H1 (cell line): ENCODE data around the gene FLT4. TPM values are rescaled to one million over a fixed set of nuclear protein-coding genes. Genes with fewer than 3 reads are reported as not detected.

Source experiments
- CTCF ChIA-PET: fragments of 300-600 bp; sonication (Branson Sonifier 250); formaldehyde crosslinking; loops from one replicate; lab custom pipeline; 2021; ENCODE audit not compliant: partially characterized antibody; lab: Charles Lee
- POLR2A ChIA-PET: fragments of 300-600 bp; sonication (Branson Sonifier 250); formaldehyde crosslinking; loops from one replicate; lab custom pipeline; 2021; ENCODE audit warnings: inconsistent platforms; ENCODE audit not compliant: partially characterized antibody; lab: Charles Lee
- DNase-seq, 2 experiments: peaks; one replicate each; pipeline versions ENCODE4 v3.0.0 to v3.0.0-alpha.2; 2010 to 2022; ENCODE audit warnings: low spot score in 2 of 2, low read depth in 1 of 2, mixed read lengths in 1 of 2
- FAIRE-seq: peaks from 2 replicates; lab custom pipeline; 2011; peaks lifted over from hg19 to GRCh38; lab: Jason Lieb, UNC
- H2AFZ ChIP-seq: 2 replicates; pipeline ENCODE4 v1.8.1; 2012; ENCODE audit warnings: low read length, inconsistent platforms
- H2AK5ac ChIP-seq: 2 replicates; pipeline ENCODE4 v1.6.1; 2013; ENCODE audit warnings: low read depth, low read length
- H2BK120ac ChIP-seq: replicated peaks from 2 replicates; pipeline ENCODE3; 2013; ENCODE audit warnings: low read depth, low read length, inconsistent platforms
- H2BK12ac ChIP-seq: 2 replicates; pipeline ENCODE4 v1.6.1; 2013; ENCODE audit warnings: low read depth, low read length
- H2BK15ac ChIP-seq: 2 replicates; pipeline ENCODE4 v1.6.1; 2013; ENCODE audit warnings: low read length
- H2BK20ac ChIP-seq: 2 replicates; pipeline ENCODE4 v1.6.1; 2013; ENCODE audit warnings: low read length
- H2BK5ac ChIP-seq: 2 replicates; pipeline ENCODE4 v1.6.1; 2013; ENCODE audit warnings: low read depth, low read length
- H3K14ac ChIP-seq: 2 replicates; pipeline ENCODE4 v1.6.1; 2013; ENCODE audit warnings: inconsistent platforms; ENCODE audit not compliant: insufficient read length
- H3K18ac ChIP-seq: 2 replicates; pipeline ENCODE4 v1.6.1; 2013; ENCODE audit warnings: low read length; ENCODE audit errors: extremely low read depth
- H3K23ac ChIP-seq: 2 replicates; pipeline ENCODE4 v1.6.1; 2013; ENCODE audit warnings: inconsistent platforms; ENCODE audit not compliant: insufficient read length
- H3K23me2 ChIP-seq: 2 replicates; pipeline ENCODE4 v1.6.1; 2013; ENCODE audit warnings: low read depth, low read length
- H3K27ac ChIP-seq: 2 replicates; pipeline ENCODE4 v1.6.1; 2011; ENCODE audit warnings: low read depth, low read length, inconsistent platforms
- H3K27me3 ChIP-seq, 4 experiments: replicated peaks in 1 of 4; 1 replicate in 1 of 4; 2 replicates in 3 of 4; pipeline versions ENCODE4 v1.6.1 to v1.8.1; 2011 to 2013; ENCODE audit warnings: low read length in 3 of 4, mild to moderate bottlenecking in 3 of 4, inconsistent platforms in 2 of 4, mixed read lengths in 2 of 4, moderate library complexity in 1 of 4; ENCODE audit not compliant: control insufficient read depth in 3 of 4, insufficient read depth in 3 of 4; ENCODE audit errors: extremely low read depth in 1 of 4
- H3K36me3 ChIP-seq, 4 experiments: 2 replicates each; pipeline versions ENCODE4 v1.6.1 to v1.8.1; 2011 to 2013; ENCODE audit warnings: mild to moderate bottlenecking in 4 of 4, low read length in 3 of 4, moderate library complexity in 2 of 4, control low read depth in 1 of 4, inconsistent platforms in 1 of 4; ENCODE audit not compliant: insufficient read depth in 4 of 4, control insufficient read depth in 2 of 4
- H3K4ac ChIP-seq: replicated peaks from 2 replicates; pipeline ENCODE3; 2013; ENCODE audit warnings: low read length, low read depth, mixed read lengths, inconsistent platforms; ENCODE audit not compliant: insufficient read length
- H3K4me1 ChIP-seq, 4 experiments: replicated peaks in 1 of 4; 1 replicate in 1 of 4; 2 replicates in 3 of 4; pipeline versions ENCODE4 v1.6.1 to v1.8.1; 2011 to 2013; ENCODE audit warnings: low read length in 3 of 4, inconsistent platforms in 2 of 4, mixed read lengths in 1 of 4; ENCODE audit not compliant: insufficient read depth in 4 of 4, control insufficient read depth in 3 of 4
- H3K4me2 ChIP-seq, 2 experiments: 2 replicates each; pipeline versions ENCODE4 v1.6.1 to v1.8.1; 2011 to 2013; ENCODE audit warnings: low read depth in 2 of 2, low read length in 2 of 2, control low read depth in 1 of 2, inconsistent platforms in 1 of 2, mild to moderate bottlenecking in 1 of 2; ENCODE audit not compliant: insufficient read depth in 1 of 2
- H3K4me3 ChIP-seq, 4 experiments: fragments of 200-600, 300-600 bp in 1 of 4; sonication (generic), shearing (Covaris generic), sonication (Bioruptor Twin) in 1 of 4; 2 replicates each; pipeline versions ENCODE4 v1.5.1 to v1.8.1; 2011 to 2016; ENCODE audit warnings: low read length in 4 of 4, low read depth in 3 of 4, control low read depth in 2 of 4, inconsistent platforms in 2 of 4, mild to moderate bottlenecking in 2 of 4, mixed read lengths in 1 of 4, moderate library complexity in 1 of 4; ENCODE audit not compliant: insufficient read depth in 2 of 4; ENCODE audit errors: extremely low read depth in 1 of 4
- H3K56ac ChIP-seq: replicated peaks from 2 replicates; pipeline ENCODE3; 2013; ENCODE audit warnings: low read depth, mild to moderate bottlenecking, mixed read lengths, low read length, inconsistent platforms; ENCODE audit not compliant: insufficient read length
- H3K79me1 ChIP-seq: 2 replicates; pipeline ENCODE4 v1.6.1; 2013; ENCODE audit warnings: low read depth, low read length, control low read depth
- H3K79me2 ChIP-seq, 2 experiments: 2 replicates each; pipeline versions ENCODE4 v1.6.1 to v1.8.1; 2012 to 2013; ENCODE audit warnings: low read length in 2 of 2, mild to moderate bottlenecking in 2 of 2, inconsistent platforms in 1 of 2; ENCODE audit not compliant: insufficient read depth in 2 of 2, control insufficient read depth in 1 of 2
- H3K9ac ChIP-seq, 4 experiments: replicated peaks in 1 of 4; 1 replicate in 1 of 4; 2 replicates in 3 of 4; pipeline versions ENCODE4 v1.6.1 to v1.8.1; 2011 to 2013; ENCODE audit warnings: low read depth in 3 of 4, low read length in 3 of 4, control low read depth in 2 of 4, mild to moderate bottlenecking in 2 of 4, moderate library complexity in 2 of 4, inconsistent platforms in 1 of 4; ENCODE audit errors: extremely low read depth in 1 of 4
- H3K9me3 ChIP-seq, 2 experiments: 2 replicates each; pipeline versions ENCODE4 v1.6.1 to v1.8.1; 2012 to 2013; ENCODE audit warnings: mild to moderate bottlenecking in 2 of 2, moderate library complexity in 2 of 2, control low read depth in 1 of 2, inconsistent platforms in 1 of 2, low read depth in 1 of 2, low read length in 1 of 2, mixed read lengths in 1 of 2; ENCODE audit not compliant: insufficient read depth in 2 of 2
- H4K20me1 ChIP-seq, 2 experiments: replicated peaks in 1 of 2; 2 replicates each; pipeline versions ENCODE3 to v1.8.1; 2011 to 2013; ENCODE audit warnings: inconsistent platforms in 2 of 2, low read length in 2 of 2, mild to moderate bottlenecking in 1 of 2; ENCODE audit not compliant: insufficient read depth in 2 of 2, control insufficient read depth in 1 of 2
- H4K5ac ChIP-seq: 2 replicates; pipeline ENCODE4 v1.6.1; 2013; ENCODE audit warnings: low read length, low read depth, mixed read lengths, inconsistent platforms; ENCODE audit not compliant: insufficient read length
- H4K8ac ChIP-seq: 2 replicates; pipeline ENCODE4 v1.8.0; 2013; ENCODE audit warnings: mild to moderate bottlenecking, moderate library complexity, low read length, inconsistent platforms; ENCODE audit not compliant: insufficient read depth; ENCODE audit errors: extremely low read depth
- H4K91ac ChIP-seq: replicated peaks from 2 replicates; pipeline ENCODE3; 2013; ENCODE audit warnings: low read length, mixed read lengths, inconsistent platforms; ENCODE audit not compliant: insufficient read length
- ASH2L ChIP-seq: fragments of 200-600, 300-600 bp; sonication (generic); IDR thresholded peaks from one replicate; pipeline ENCODE4 v1.7.1; 2017; ENCODE audit warnings: low read length
- CBX8 ChIP-seq: fragments of 300-800, 300-1000 bp; sonication (generic); IDR thresholded peaks from 2 replicates; pipeline ENCODE4 v1.7.1; 2016; ENCODE audit warnings: low read depth, low read length, borderline replicate concordance
- CEBPB ChIP-seq: IDR thresholded peaks from 2 replicates; pipeline ENCODE4 v1.6.1; 2012; ENCODE audit warnings: low read depth, low read length
- CHD1 ChIP-seq: IDR thresholded peaks from 2 replicates; pipeline ENCODE4 v1.6.1; 2012; ENCODE audit warnings: low read depth, low read length, improper control_type of control experiment
- CHD2 ChIP-seq: IDR thresholded peaks from 2 replicates; pipeline ENCODE4 v1.6.1; 2012; ENCODE audit warnings: low read length, improper control_type of control experiment
- EP300 ChIP-seq, 2 experiments: IDR thresholded peaks; 1 replicate in 1 of 2; 2 replicates in 1 of 2; pipeline ENCODE4 v1.6.1; 2011 to 2012; ENCODE audit warnings: low read depth in 2 of 2, low read length in 2 of 2, mild to moderate bottlenecking in 2 of 2, borderline replicate concordance in 1 of 2, inconsistent platforms in 1 of 2, moderate library complexity in 1 of 2
- EZH2 ChIP-seq: fragments of 200-600 bp; sonication (generic); IDR thresholded peaks from 2 replicates; pipeline ENCODE4 v1.7.1; 2012; ENCODE audit warnings: low read depth, mild to moderate bottlenecking, moderate library complexity, low read length, inconsistent platforms; ENCODE audit not compliant: severe bottlenecking
- KDM5A ChIP-seq: fragments of 200-600 bp; IDR thresholded peaks from 2 replicates; pipeline ENCODE4 v1.7.1; 2012; ENCODE audit warnings: mild to moderate bottlenecking, low read length, inconsistent platforms, mixed read lengths
- NANOG ChIP-seq: IDR thresholded peaks from 2 replicates; pipeline ENCODE4 v1.6.1; 2011; ENCODE audit warnings: low read length, low read depth, mild to moderate bottlenecking, inconsistent platforms; ENCODE audit not compliant: insufficient read depth, poor library complexity, severe bottlenecking
- POLR2AphosphoS5 ChIP-seq: IDR thresholded peaks from 2 replicates; pipeline ENCODE4 v1.6.1; 2011; ENCODE audit warnings: low read depth, low read length
- SIRT6 ChIP-seq: IDR thresholded peaks from one replicate; pipeline ENCODE4 v1.7.1; 2012; ENCODE audit warnings: low read length, inconsistent platforms
- SP2 ChIP-seq: IDR thresholded peaks from 2 replicates; pipeline ENCODE4 v1.6.1; 2012; ENCODE audit warnings: mild to moderate bottlenecking, low read length, inconsistent platforms
- SRF ChIP-seq: IDR thresholded peaks from 2 replicates; pipeline ENCODE4 v1.6.1; 2011; ENCODE audit warnings: mild to moderate bottlenecking, low read depth, low read length, moderate library complexity
- SUZ12 ChIP-seq: fragments of 200-600 bp; sonication (generic); IDR thresholded peaks from 2 replicates; pipeline ENCODE4 v1.6.1; 2012; ENCODE audit warnings: mild to moderate bottlenecking, inconsistent platforms, low read length, moderate library complexity, mixed read lengths
- WGBS, 2 experiments: shearing (Covaris generic) in 1 of 2; methylation state at CpG; one replicate each; pipeline versions ENCODE4 v1.1.6 to v1.1.7; 2013 to 2015; ENCODE audit warnings: low lambda C conversion rate in 2 of 2, mixed read lengths in 2 of 2, inconsistent platforms in 1 of 2, low coverage in 1 of 2, missing lambda C conversion rate in 1 of 2; ENCODE audit not compliant: insufficient replicate concordance in 2 of 2, insufficient coverage in 1 of 2, insufficient read length in 1 of 2; ENCODE audit errors: extremely low coverage in 1 of 2, missing lambda C conversion rate in 1 of 2; 5-methylcytosine and 5-hydroxymethylcytosine counted together
- polyA plus RNA-seq, 7 experiments: library from polyadenylated mRNA; depleted of rRNA in 3 of 7; stranded (reverse) in 5 of 7; unstranded in 2 of 7; fragments of >200 nt in 5 of 7; fragments of 200-250 nt in 2 of 7; gene quantifications; 1 replicate in 5 of 7; 2 replicates in 1 of 7; 4 replicates in 1 of 7; pipeline versions ENCODE4 v1.2.1 to v1.2.3, GENCODE V29; 2011 to 2013; ENCODE audit warnings: missing spikeins in 2 of 7, mixed read lengths in 2 of 7
- total RNA-seq: library from RNA; stranded (reverse); fragmentation: NEBNext Ultra II Directional; extraction: Animal tissue kit (Norgen Biotek cat#: 25700); gene quantifications from 2 replicates; pipeline ENCODE4 v1.2.1, GENCODE V29; 2021

The FLT4 gene
- total and polyA plus RNA-seq, 2 of the 8 experiments (the other 6 are each of a cell fraction or from before 2014, with no cell fraction given) = 6.5 to 7.7 TPM

GRCh38 chr5:180646289-180646962 lies 3.0 kb downstream of the FLT4 start:
- Histone ChIP-seq H3K9ac (no peak overlapping the region), H3K18ac (no peak overlapping the region), H2BK5ac (no peak overlapping the region), H3K4me2 (no peak overlapping the region), H3K36me3 (no peaks in the 10 kb centered on the region), H3K56ac (no peak overlapping the region), H3K4me1 (no peaks in the 10 kb centered on the region; a peak in 2 of 7 replicates), H4K8ac (no peak overlapping the region), H3K27ac (no peak overlapping the region; the same call in 1 of the 2 replicates), H3K9me3 (no peaks in the 10 kb centered on the region), H4K5ac (no peak overlapping the region), H4K20me1 (peaks cover 0 to 8% of the 10 kb centered on the region in 2 experiments), H3K4me3 (no peak overlapping the region), H2BK15ac (no peak overlapping the region), H4K91ac (no peak overlapping the region), H3K23ac (no peak overlapping the region), H3K23me2 (peaks cover 12% of the 10 kb centered on the region; the same call in 1 of the 2 replicates), H2BK120ac (no peak overlapping the region), H3K79me2 (no peaks in the 10 kb centered on the region), H3K4ac (no peak overlapping the region), H2AK5ac (no peak overlapping the region), H3K14ac (no peak overlapping the region), H2BK12ac (no peak overlapping the region), H2AFZ (no peak overlapping the region), H3K27me3 (peaks cover 5 to 36% (median 28%) of the 10 kb centered on the region in 4 experiments), H3K79me1 (no peaks in the 10 kb centered on the region), H2BK20ac (no peak overlapping the region)
- POLR2A ChIA-PET = interaction anchor here (0.7 to 1.4 kb wide), 2 partner anchors 28 to 50 kb away, joined by 3 read pairs; no protein-coding TSS in a partner anchor
- peak in 1 of 2 experiments; percentile 43 for DNase-seq
- WGBS, 2 experiments = 84% methylated on average over 9 of the region's 10 CpGs; no CpG with 5 or more reads in 1 of the 2 experiments
- CTCF ChIA-PET = interaction anchor here (0.7 to 3.7 kb wide), 7 partner anchors 21 to 40 kb away, joined by 3 to 15 read pairs (median 4); no protein-coding TSS in a partner anchor
- FAIRE-seq = no peak
- TF ChIP-seq SP2 = no peak
- no peak for TF ChIP-seq CBX8
- no peak for TF ChIP-seq EP300 (IDR thresholded peaks at IDR 0.05; ENCODE audit: borderline replicate concordance in 1 of 2, low read depth in 2 of 2, low read length in 2 of 2)
- no peak for TF ChIP-seq CHD2
- TF ChIP-seq SIRT6 = no peak
- TF ChIP-seq ASH2L = no peak
- TF ChIP-seq CHD1 = no peak
- TF ChIP-seq POLR2AphosphoS5 = no peak
- TF ChIP-seq EZH2 = no peak
- TF ChIP-seq CEBPB = no peak
- TF ChIP-seq SUZ12 = no peak
- TF ChIP-seq KDM5A = no peak
- TF ChIP-seq SRF = no peak
- TF ChIP-seq NANOG = no peak
